Fibroblast of lung (primary cell): ENCODE measurements around the gene ABCB8. TPM values are rescaled to one million over a fixed set of nuclear protein-coding genes. Genes with fewer than 3 reads are reported as not detected.

Source experiments
- DNase-seq, 2 donors: peaks; one replicate each; pipeline versions ENCODE4 v3.0.0 to v3.0.0-alpha.2; 2010; ENCODE audit warnings: low read depth in 2 of 2
- H2AFZ ChIP-seq: 2 replicates; pipeline ENCODE4 v1.5.1; 2012; ENCODE audit warnings: low read length, control low read depth, inconsistent platforms
- H3K27ac ChIP-seq: 2 replicates; pipeline ENCODE4 v1.5.1; 2011; ENCODE audit warnings: low read length, control low read depth; ENCODE audit not compliant: insufficient read depth
- H3K27me3 ChIP-seq: 2 replicates; pipeline ENCODE4 v1.5.1; 2011; ENCODE audit warnings: mild to moderate bottlenecking, low read length; ENCODE audit not compliant: control insufficient read depth, insufficient read depth
- H3K36me3 ChIP-seq: 2 replicates; pipeline ENCODE4 v1.5.1; 2011; ENCODE audit warnings: low read length; ENCODE audit not compliant: control insufficient read depth, insufficient read depth
- H3K4me1 ChIP-seq: 2 replicates; pipeline ENCODE4 v1.5.1; 2011; ENCODE audit warnings: low read length; ENCODE audit not compliant: control insufficient read depth, insufficient read depth; ENCODE audit errors: extremely low read depth
- H3K4me2 ChIP-seq: 2 replicates; pipeline ENCODE4 v1.5.1; 2011; ENCODE audit warnings: low read length, control low read depth; ENCODE audit not compliant: insufficient read depth; ENCODE audit errors: extremely low read depth
- H3K4me3 ChIP-seq, 4 experiments: fragments of 200-600 bp in 1 of 4; sonication (generic) in 1 of 4; replicated peaks in 1 of 4; 2 replicates each; pipeline ENCODE4 v1.5.1; 2011 to 2016; ENCODE audit warnings: low read length in 4 of 4, low read depth in 3 of 4, mild to moderate bottlenecking in 3 of 4, control low read depth in 2 of 4, inconsistent platforms in 1 of 4, mixed read lengths in 1 of 4; ENCODE audit not compliant: insufficient read depth in 1 of 4; ENCODE audit errors: control extremely low read depth in 1 of 4
- H3K79me2 ChIP-seq: 2 replicates; pipeline ENCODE4 v1.5.1; 2012; ENCODE audit warnings: mild to moderate bottlenecking, low read length, inconsistent platforms; ENCODE audit not compliant: control insufficient read depth, insufficient read depth
- H3K9ac ChIP-seq: 2 replicates; pipeline ENCODE4 v1.5.1; 2011; ENCODE audit warnings: mild to moderate bottlenecking, low read length, control low read depth; ENCODE audit not compliant: insufficient read depth
- H3K9me3 ChIP-seq: 2 replicates; pipeline ENCODE4 v1.5.1; 2012; ENCODE audit warnings: low read depth, low read length; ENCODE audit not compliant: control insufficient read depth, insufficient read depth
- H4K20me1 ChIP-seq: 2 replicates; pipeline ENCODE4 v1.5.1; 2011; ENCODE audit warnings: low read length; ENCODE audit not compliant: control insufficient read depth, insufficient read depth; ENCODE audit errors: extremely low read depth
- EZH2 ChIP-seq: IDR thresholded peaks from 2 replicates; pipeline ENCODE4 v1.5.1; 2012; ENCODE audit warnings: low read length, control low read depth, mild to moderate bottlenecking; ENCODE audit errors: missing control alignments
- polyA minus RNA-seq: library from RNA; depleted of rRNA, polyadenylated mRNA; stranded (reverse); fragments of >200 nt; gene quantifications from 2 replicates; pipeline ENCODE4 v1.2.3, GENCODE V29; 2011; ENCODE audit warnings: low replicate concordance
- polyA plus RNA-seq, 2 donors: library from polyadenylated mRNA; depleted of rRNA in 1 of 2; stranded (reverse) in 1 of 2; unstranded in 1 of 2; fragments of >200 nt; gene quantifications; 2 replicates each; pipeline ENCODE4 v1.2.1, GENCODE V29; 2011 to 2012; ENCODE audit warnings: missing spikeins in 1 of 2
- total RNA-seq: library from RNA; depleted of rRNA; stranded (reverse); fragments of >200 nt; gene quantifications from 2 replicates; pipeline ENCODE4 v1.2.1, GENCODE V29; 2014
- TF ChIP-seq, protein P1 (sequence below), 2 donors: IDR thresholded peaks in 1 of 2; conservative IDR thresholded peaks in 1 of 2; 1 replicate in 1 of 2; 2 replicates in 1 of 2; pipeline ENCODE4 v1.5.1; 2011 to 2012; ENCODE audit warnings: low read length in 2 of 2, control low read depth in 1 of 2, inconsistent platforms in 1 of 2, low read depth in 1 of 2, mild to moderate bottlenecking in 1 of 2

ABCB8 gene
- total RNA-seq (16.4 and 20.0 TPM in 2 replicates), polyA plus RNA-seq (12.1 and 14.5 TPM in 2 replicates), polyA minus RNA-seq (52.0 and 58.0 TPM in 2 replicates)
- polyA plus RNA-seq (2012): 22.2 and 28.2 TPM in 2 replicates

- H3K4me1 ChIP-seq: no peaks in the 10 kb centered on the region
- no peaks in the 10 kb centered on the region for H3K36me3 ChIP-seq
- peak within 1 kb of the TSS; percentile 60 for H2AFZ ChIP-seq
- H4K20me1 ChIP-seq: no peaks in the 10 kb centered on the region
- H3K9me3 ChIP-seq: no peaks in the 10 kb centered on the region
- H3K27ac ChIP-seq: peak within 1 kb of the TSS; percentile 87
- H3K79me2 ChIP-seq: peaks cover 2% of the 10 kb centered on the region
- no peak for TF ChIP-seq EZH2
- TF ChIP-seq, protein P1, sequence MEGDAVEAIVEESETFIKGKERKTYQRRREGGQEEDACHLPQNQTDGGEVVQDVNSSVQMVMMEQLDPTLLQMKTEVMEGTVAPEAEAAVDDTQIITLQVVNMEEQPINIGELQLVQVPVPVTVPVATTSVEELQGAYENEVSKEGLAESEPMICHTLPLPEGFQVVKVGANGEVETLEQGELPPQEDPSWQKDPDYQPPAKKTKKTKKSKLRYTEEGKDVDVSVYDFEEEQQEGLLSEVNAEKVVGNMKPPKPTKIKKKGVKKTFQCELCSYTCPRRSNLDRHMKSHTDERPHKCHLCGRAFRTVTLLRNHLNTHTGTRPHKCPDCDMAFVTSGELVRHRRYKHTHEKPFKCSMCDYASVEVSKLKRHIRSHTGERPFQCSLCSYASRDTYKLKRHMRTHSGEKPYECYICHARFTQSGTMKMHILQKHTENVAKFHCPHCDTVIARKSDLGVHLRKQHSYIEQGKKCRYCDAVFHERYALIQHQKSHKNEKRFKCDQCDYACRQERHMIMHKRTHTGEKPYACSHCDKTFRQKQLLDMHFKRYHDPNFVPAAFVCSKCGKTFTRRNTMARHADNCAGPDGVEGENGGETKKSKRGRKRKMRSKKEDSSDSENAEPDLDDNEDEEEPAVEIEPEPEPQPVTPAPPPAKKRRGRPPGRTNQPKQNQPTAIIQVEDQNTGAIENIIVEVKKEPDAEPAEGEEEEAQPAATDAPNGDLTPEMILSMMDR (conservative IDR thresholded peaks at IDR 0.05 in 1 of 2, IDR thresholded peaks at IDR 0.05 in 1 of 2; ENCODE audit: low read depth in 1 of 2, low read length in 2 of 2): peak; percentile 34 to 41
- peak within 1 kb of the TSS; percentile 77 for H3K4me2 ChIP-seq
- H3K27me3 ChIP-seq: peaks cover 3% of the 10 kb centered on the region
- peak within 1 kb of the TSS; percentile 80 for H3K9ac ChIP-seq
- peak within 1 kb of the TSS; percentile 59 to 89 (median 71) for H3K4me3 ChIP-seq
- peak; percentile 98 to 99 for DNase-seq
These were observed at the start of gene ABCB8 for GRCh38 chr7:151028131-151028947. Gene ABCB8 (plus strand): TSS chr7:151028450. CDS start chr7:151028516, 66 bp downstream.

DNA sequence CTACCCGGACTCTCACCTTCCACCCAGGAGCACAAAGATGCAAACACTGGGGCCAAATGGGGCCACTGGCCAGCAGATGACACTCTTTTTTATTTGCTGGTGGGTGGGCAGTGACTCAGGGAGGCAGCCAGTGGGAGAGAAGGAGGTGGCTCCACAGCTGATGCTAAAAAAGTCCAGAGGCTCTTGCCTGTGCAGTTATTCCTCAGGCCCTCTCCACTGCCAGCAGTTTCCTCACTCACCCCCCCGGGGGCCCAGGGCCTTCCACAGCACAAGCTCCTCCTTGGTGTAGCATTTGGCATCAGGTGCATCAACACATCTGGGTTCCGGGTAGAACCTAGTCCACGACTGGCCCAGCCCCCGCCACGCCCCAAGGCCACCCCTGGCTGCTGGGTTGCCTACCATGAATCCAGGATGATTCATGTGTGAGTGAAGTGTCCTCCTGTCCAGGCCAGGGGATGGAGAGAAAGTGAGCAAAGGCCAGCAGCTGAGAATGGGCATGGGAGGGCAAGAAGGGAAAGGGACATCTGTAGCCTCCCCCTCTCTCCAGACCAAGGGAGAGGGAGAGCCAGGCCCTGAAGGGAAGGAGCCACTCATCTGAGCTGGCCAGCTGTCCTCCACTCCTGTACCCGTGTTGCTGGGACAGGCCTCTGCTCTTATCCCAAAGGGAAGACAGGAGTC, 48.4 kb upstream of the ABCB8 start:
- H3K4me1 ChIP-seq: no peaks in the 10 kb centered on the region
- DNase-seq: no peak
- no peak overlapping the region for H2AFZ ChIP-seq
- H3K9me3 ChIP-seq: no peaks in the 10 kb centered on the region
- H3K4me2 ChIP-seq: no peak overlapping the region
- no peak overlapping the region for H3K9ac ChIP-seq
- H3K27ac ChIP-seq: no peak overlapping the region
- H3K36me3 ChIP-seq: no peaks in the 10 kb centered on the region
- no peak overlapping the region for H3K4me3 ChIP-seq
- TF ChIP-seq, protein P1 (conservative IDR thresholded peaks at IDR 0.05 in 1 of 2, IDR thresholded peaks at IDR 0.05 in 1 of 2; ENCODE audit: low read depth in 1 of 2, low read length in 2 of 2): no peak
- TF ChIP-seq EZH2: no peak
- H3K27me3 ChIP-seq: peaks cover 47% of the 10 kb centered on the region
- no peaks in the 10 kb centered on the region for H4K20me1 ChIP-seq
- no peaks in the 10 kb centered on the region for H3K79me2 ChIP-seq

GRCh38 chr7:150980663-150981062, 47.6 kb upstream of the ABCB8 start:
- no peak overlapping the region for H3K27ac ChIP-seq
- H3K27me3 ChIP-seq: peaks cover 41% of the 10 kb centered on the region

More at GRCh38 chr7:150980663-150981062, 47.6 kb upstream of the ABCB8 start:
- no peaks in the 10 kb centered on the region for H3K79me2 ChIP-seq
- H2AFZ ChIP-seq: no peak overlapping the region
- no peak for TF ChIP-seq EZH2
- TF ChIP-seq, protein P1 (conservative IDR thresholded peaks at IDR 0.05 in 1 of 2, IDR thresholded peaks at IDR 0.05 in 1 of 2; ENCODE audit: low read depth in 1 of 2, low read length in 2 of 2): no peak
- H4K20me1 ChIP-seq: no peaks in the 10 kb centered on the region
- H3K9ac ChIP-seq: no peak overlapping the region
- no peak for DNase-seq
- H3K4me2 ChIP-seq: no peak overlapping the region
- H3K4me3 ChIP-seq: no peak overlapping the region
- no peaks in the 10 kb centered on the region for H3K9me3 ChIP-seq
- no peaks in the 10 kb centered on the region for H3K36me3 ChIP-seq
- no peaks in the 10 kb centered on the region for H3K4me1 ChIP-seq
